Left cardiac atrium (tissue), 4 donors: Measurements from ENCODE around the gene ZBTB12. TPM values are rescaled to one million over a fixed set of nuclear protein-coding genes. Genes with fewer than 3 reads are reported as not detected.
"Not testable (repeated sequence)": the region's sequence is repeated elsewhere in the genome, so short reads cannot be mapped to it uniquely, and the experiment has no call there.

Experiments used
- ATAC-seq, 2 donors: fragments of 200-7000 bp; cut with Tn5 transposase; one replicate each; pipeline ENCODE4 v1.9.1; 2020; ENCODE audit warnings: mild to moderate bottlenecking in 2 of 2, moderate library complexity in 2 of 2
- DNase-seq: peaks from one replicate; pipeline ENCODE4 v3.0.0-alpha.2; 2020
- intact Hi-C, 2 donors: fragments of 100-400 bp; cut with DNase I; formaldehyde crosslinking; loops; one replicate each; pipeline versions ENCODE4 v1.14.1 to v1.15.1; 2022 to 2023
- long read RNA-seq: library from polyadenylated mRNA; unstranded; transcript quantifications from one replicate; pipeline ENCODE4 v2.0.0, GENCODE V29; 2021
- total RNA-seq, 2 donors: library from RNA; stranded (reverse); fragmentation: NEBNext Ultra II Directional; extraction: Animal tissue kit (Norgen Biotek cat#: 25700); gene quantifications; one replicate each; pipeline ENCODE4 v1.2.1, GENCODE V29; 2021
- donor health status: DM: no; HTN: yes; CAD: no.
- donor health status: DM: no; HTN: yes; CAD: no; lungs with severe emphysema.
- donor health status: DM: yes; HTN: yes; CAD: no.
- donor health status: Dilated cardiomyopathy.

Gene ZBTB12, protein sequence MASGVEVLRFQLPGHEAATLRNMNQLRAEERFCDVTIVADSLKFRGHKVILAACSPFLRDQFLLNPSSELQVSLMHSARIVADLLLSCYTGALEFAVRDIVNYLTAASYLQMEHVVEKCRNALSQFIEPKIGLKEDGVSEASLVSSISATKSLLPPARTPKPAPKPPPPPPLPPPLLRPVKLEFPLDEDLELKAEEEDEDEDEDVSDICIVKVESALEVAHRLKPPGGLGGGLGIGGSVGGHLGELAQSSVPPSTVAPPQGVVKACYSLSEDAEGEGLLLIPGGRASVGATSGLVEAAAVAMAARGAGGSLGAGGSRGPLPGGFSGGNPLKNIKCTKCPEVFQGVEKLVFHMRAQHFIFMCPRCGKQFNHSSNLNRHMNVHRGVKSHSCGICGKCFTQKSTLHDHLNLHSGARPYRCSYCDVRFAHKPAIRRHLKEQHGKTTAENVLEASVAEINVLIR
- 1 to 10 TPM; 2.5 to 4.6 TPM for total RNA-seq
- long read RNA-seq: 0 reads

DNA sequence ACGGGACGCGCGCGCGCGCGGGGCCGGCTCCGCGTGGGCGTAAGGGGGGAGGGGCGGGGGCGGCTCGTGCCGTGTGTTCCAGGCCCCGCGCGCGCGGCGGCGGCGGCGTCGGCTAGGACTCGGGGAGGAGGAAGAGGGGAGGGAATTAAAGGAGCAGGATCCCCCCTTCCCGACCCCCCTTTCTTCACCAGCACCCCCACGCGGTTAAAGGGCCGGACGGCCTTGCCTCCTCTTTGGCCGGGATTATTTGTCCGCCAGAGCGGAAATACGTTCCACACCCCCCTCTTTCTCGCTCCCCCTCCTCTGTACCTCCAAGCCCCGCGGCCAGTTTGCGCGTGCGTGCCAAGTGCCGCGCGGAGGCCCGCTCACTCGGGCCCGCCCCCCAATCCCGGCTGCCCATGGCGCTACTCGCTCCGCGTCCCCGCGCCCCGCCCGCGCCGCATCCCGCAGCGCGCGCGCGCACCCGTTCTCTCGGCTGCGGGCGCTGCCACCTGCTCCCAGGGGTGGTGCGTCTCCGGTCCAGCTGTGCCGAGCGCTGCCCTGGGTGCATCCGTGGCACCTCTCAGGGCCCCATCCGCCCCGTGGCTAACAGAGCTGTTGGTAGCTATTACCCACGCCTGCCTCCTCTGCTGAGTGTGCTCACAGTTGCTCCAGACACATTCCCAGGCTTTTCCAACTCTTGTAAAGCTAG is at the start of gene ZBTB12:
Gene ZBTB12, minus strand, starts transcription at position 134 of the 691 bp plus-strand sequence. CDS start 781 bp downstream, outside the sequence.
- DNase-seq: peak; percentile 91
- peak; percentile 82 to 83 for ATAC-seq
- intact Hi-C loops: no loop called here

DNA sequence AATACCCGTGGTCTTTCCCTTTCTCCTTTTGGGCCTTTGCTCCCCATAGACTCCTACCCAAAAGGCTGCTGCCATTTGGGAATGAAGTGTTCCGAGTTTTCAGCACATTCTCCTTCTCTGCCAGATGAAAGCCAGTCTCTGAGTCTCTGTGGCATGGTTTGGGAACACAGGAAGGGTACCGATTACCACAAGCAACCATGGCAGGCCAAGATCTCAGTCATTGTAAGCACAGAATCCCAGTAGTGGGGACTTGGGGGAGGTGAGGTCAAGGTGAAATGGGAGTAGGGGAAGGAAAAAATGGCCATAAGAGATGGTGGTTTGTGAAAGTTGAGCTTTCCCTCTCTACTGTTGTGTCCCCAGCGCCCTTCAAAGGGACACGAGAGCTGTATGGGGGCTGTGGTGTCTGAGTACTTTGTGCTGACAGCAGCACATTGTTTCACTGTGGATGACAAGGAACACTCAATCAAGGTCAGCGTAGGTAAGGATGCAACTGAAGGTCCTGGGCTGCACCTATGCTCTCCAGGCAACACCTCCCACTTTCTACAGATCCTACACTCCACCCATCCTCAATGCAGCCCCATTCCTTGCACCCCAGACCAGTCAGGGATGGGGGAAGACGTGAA is 48.2 kb upstream of the ZBTB12 start:
- no peak for DNase-seq
- intact Hi-C loops: loop anchor here (5.0 to 10.0 kb wide), 2 partner anchors 43 to 265 kb away; partner anchors contain the start of gene LY6G5C (in 1 of the 2)
- ATAC-seq: no peak

DNA sequence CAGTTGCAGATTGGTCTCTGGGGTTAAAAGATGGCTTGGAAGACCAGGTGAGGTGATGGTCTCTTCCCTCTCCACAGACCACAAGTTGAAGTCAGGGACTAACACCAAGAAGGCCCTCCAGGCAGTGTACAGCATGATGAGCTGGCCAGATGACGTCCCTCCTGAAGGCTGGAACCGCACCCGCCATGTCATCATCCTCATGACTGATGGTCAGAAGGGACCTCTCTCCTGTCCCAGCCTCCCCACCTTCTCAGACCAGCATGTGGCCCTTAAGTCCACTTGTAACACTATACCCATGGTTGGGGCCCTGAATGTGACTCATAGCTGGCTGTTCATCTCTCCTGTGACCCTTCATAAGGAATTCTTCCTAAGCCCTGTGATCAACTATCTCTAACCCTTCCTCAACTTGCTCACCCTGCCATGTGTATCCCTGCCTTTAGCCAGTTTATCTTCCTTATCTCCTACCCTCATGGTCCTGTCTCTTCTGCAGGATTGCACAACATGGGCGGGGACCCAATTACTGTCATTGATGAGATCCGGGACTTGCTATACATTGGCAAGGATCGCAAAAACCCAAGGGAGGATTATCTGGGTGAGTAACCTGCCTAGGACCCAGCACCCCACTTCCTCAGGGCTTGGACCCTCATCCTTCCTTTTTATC is 47.0 kb upstream of the ZBTB12 start:
- DNase-seq: no peak

DNA sequence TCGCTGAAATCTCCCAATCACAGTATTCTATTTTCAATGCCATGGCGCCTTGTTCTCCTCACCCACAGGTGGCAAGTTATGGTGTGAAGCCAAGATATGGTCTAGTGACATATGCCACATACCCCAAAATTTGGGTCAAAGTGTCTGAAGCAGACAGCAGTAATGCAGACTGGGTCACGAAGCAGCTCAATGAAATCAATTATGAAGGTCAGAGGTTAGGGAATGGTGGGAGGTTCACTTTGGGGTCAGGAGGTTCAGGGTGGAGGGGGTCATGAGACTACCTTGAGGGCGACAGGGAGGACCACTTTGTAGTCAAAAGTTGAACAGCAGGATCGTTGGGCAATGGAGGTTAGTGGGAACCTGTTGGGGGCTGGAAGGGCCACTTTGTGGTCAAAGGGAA is 46.4 kb upstream of the ZBTB12 start:
- ATAC-seq: no peak
- DNase-seq: no peak
- intact Hi-C loops: loop anchor here in 1 of 2 donors (5.0 kb wide), 1 partner anchor 41 kb away; no protein-coding TSS in a partner anchor

More for the DNA sequence above, 47.0 kb upstream of the ZBTB12 start:
- intact Hi-C loops: loop anchor here in 1 of 2 donors (5.0 kb wide), 1 partner anchor 42 kb away; no protein-coding TSS in a partner anchor
- no peak for ATAC-seq

- no peak for DNase-seq
- intact Hi-C loops: loop anchor here in 1 of 2 donors (5.0 kb wide), 1 partner anchor 41 kb away; no protein-coding TSS in a partner anchor
- ATAC-seq: no peak
These were observed 46.0 kb upstream of the ZBTB12 start for GRCh38 chr6:31947864-31948263.

DNA sequence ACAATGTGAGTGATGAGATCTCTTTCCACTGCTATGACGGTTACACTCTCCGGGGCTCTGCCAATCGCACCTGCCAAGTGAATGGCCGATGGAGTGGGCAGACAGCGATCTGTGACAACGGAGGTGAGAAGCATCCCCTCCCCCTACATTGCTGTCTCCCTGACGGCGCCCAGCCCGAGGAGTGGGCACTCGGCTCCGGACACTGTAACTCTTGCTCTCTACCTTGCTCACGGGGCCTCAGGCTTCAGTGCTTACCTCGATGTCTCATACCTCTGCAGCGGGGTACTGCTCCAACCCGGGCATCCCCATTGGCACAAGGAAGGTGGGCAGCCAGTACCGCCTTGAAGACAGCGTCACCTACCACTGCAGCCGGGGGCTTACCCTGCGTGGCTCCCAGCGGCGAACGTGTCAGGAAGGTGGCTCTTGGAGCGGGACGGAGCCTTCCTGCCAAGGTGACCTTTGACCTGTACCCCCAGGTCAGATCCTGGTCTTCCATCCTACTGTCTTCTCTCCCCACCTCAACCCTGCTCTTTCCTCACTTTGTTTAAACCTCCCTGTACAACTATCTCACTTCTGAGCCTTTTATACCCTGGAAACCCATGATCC is 45.3 kb upstream of the ZBTB12 start:
- no peak for DNase-seq
- ATAC-seq: no peak
- intact Hi-C loops: loop anchor here in 1 of 2 donors (5.0 kb wide), 1 partner anchor 40 kb away; no protein-coding TSS in a partner anchor

DNA sequence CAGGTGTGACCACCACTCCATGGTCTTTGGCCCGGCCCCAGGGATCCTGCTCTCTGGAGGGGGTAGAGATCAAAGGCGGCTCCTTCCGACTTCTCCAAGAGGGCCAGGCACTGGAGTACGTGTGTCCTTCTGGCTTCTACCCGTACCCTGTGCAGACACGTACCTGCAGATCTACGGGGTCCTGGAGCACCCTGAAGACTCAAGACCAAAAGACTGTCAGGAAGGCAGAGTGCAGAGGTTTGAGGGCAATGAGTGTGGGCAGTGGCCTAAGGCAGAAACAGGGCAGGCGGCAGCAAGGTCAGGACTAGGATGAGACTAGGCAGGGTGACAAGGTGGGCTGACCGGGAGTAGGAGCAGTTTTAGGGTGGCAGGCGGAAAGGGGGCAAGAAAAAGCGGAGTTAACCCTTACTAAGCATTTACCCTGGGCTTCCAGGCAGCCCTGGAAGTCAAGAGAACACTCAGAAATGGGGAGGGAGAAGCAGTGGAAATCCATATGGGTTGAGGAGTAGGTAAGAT is 44.5 kb upstream of the ZBTB12 start:
- intact Hi-C loops: loop anchor here in 1 of 2 donors (5.0 kb wide), 1 partner anchor 39 kb away; no protein-coding TSS in a partner anchor

DNA sequence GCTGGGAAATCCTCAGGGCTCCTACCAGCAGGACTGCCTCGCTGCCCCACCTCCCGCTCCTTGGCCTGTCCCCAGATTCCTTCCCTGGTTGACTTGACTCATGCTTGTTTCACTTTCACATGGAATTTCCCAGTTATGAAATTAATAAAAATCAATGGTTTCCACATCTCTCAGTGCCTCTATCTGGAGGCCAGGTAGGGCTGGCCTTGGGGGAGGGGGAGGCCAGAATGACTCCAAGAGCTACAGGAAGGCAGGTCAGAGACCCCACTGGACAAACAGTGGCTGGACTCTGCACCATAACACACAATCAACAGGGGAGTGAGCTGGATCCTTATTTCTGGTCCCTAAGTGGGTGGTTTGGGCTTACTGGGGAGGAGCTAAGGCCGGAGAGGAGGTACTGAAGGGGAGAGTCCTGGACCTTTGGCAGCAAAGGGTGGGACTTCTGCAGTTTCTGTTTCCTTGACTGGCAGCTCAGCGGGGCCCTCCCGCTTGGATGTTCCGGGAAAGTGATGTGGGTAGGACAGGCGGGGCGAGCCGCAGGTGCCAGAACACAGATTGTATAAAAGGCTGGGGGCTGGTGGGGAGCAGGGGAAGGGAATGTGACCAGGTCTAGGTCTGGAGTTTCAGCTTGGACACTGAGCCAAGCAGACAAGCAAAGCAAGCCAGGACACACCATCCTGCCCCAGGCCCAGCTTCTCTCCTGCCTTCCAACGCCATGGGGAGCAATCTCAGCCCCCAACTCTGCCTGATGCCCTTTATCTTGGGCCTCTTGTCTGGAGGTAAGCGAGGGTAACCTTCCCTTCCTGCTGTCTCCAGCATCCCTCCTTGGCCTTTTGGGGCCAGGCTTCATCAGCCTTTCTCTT is 43.9 kb upstream of the ZBTB12 start, which contains the start of gene CFB:
Gene CFB, plus strand, starts transcription at position 589 of the 863 bp plus-strand sequence. Its CDS starts 127 bp downstream, at position 716.
- intact Hi-C loops: loop anchor here in 1 of 2 donors (5.0 kb wide), 1 partner anchor 38 kb away; no protein-coding TSS in a partner anchor
- ATAC-seq: peak; percentile 84 to 89
- peak; percentile 84 for DNase-seq

More for the DNA sequence above, 44.5 kb upstream of the ZBTB12 start:
- ATAC-seq (peak in 1 of 2 donors; percentile 1), DNase-seq (no peak)

GRCh38 chr6:31945154-31945506 is 43.2 kb upstream of the ZBTB12 start:
- ATAC-seq (no peak), DNase-seq (no peak)
- intact Hi-C loops: loop anchor here in 1 of 2 donors (5.0 kb wide), 1 partner anchor 38 kb away; no protein-coding TSS in a partner anchor

DNA sequence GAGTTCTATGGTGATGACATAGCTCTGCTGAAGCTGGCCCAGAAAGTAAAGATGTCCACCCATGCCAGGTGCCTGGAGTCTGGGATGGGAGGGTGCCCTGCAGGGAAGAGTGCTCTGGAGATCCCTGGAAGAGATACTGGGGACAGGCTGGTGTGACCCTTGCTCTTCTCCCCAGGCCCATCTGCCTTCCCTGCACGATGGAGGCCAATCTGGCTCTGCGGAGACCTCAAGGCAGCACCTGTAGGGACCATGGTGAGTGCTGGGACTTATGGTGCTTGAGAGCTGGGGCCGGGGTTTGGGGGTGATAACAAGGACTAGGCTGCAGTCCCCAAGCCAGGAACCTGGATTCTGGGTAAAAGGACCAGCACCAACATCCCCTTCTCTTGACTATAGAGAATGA is 41.9 kb upstream of the ZBTB12 start:
- ATAC-seq: no peak
- intact Hi-C loops: no loop called here
- DNase-seq: no peak

DNA sequence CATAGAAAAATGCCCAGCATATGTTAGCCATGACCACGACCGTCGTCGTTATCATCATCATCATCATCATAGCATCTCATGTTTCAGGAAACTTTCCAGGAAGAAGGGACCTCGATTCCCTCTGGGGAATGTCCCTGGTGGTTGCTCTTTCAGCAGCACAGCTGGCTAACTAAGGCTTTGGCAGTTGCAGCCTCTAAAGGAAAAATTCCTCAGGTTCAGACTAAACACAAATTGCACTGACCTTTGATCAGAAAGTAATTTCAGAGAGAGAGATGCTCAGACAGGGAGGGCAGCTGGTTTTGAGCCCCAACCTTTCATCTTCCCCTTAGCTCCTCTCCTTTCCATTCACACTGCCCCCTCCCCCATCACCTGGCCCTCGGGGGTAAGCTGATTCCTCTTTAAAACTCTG is 38.4 kb upstream of the ZBTB12 start:
- intact Hi-C loops: no loop called here
- DNase-seq (no peak), ATAC-seq (no peak)

GRCh38 chr6:31935823-31936222 is 33.9 kb upstream of the ZBTB12 start:
- DNase-seq (no peak), ATAC-seq (no peak)
- intact Hi-C loops: no loop called here

- no peak for ATAC-seq
- intact Hi-C loops: no loop called here
- no peak for DNase-seq
These were observed 33.1 kb upstream of the ZBTB12 start for GRCh38 chr6:31935021-31935420.

DNA sequence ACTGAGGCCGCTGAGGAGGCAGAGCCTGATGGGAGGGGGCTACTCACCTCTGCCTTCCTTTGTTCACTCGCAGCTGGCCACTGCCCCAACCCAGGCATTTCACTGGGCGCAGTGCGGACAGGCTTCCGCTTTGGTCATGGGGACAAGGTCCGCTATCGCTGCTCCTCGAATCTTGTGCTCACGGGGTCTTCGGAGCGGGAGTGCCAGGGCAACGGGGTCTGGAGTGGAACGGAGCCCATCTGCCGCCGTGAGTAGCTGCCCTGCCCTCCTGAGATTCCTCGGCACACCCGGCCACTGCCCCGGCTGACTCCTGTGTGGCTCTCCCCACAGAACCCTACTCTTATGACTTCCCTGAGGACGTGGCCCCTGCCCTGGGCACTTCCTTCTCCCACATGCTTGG is 31.7 kb upstream of the ZBTB12 start:
- ATAC-seq (no peak), DNase-seq (no peak)
- intact Hi-C loops: no loop called here

DNA sequence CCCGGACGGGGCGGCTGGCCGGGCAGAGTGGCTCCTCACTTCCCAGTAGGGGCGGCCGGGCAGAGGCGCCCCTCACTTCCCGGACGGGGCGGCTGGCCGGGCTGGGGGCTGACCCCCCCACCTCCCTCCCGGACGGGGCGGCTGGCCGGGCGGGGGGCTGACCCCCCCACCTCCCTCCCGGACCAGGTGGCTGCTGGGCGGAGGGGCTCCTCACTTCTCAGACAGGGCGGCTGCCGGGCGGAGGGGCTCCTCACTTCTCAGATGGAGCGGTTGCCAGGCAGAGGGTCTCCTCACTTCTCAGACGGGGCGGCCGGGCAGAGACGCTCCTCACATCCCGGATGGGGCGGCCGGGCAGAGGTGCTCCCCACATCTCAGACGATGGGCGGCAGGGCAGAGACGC is 30.3 kb upstream of the ZBTB12 start:
- intact Hi-C loops, ATAC-seq, DNase-seq: not testable (repeated sequence)

DNA sequence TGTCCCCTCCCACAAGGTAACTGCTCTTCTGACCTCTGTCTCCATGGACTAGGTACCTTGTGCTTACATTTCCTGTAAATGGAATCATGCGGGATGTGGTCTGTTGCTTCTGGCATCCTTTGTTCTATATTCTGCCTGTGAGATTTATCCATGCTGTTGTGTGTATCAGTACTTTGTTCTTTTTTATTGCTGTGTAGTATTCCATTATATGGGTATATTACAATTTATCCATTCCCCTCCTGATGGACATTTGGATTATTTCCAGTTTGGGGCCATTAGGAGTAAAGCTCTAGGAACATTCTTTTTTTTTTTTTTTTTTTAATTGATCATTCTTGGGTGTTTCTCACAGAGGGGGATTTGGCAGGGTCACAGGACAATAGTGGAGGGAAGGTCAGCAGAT is 29.1 kb upstream of the ZBTB12 start:
- ATAC-seq (no peak), DNase-seq (no peak)
- intact Hi-C loops: no loop called here

DNA sequence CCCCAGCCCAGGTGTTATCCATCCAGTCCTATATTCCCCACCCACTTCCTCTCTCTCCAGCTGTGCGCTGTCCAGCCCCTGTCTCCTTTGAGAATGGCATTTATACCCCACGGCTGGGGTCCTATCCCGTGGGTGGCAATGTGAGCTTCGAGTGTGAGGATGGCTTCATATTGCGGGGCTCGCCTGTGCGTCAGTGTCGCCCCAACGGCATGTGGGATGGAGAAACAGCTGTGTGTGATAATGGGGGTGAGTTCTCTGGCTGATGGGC is 26.7 kb upstream of the ZBTB12 start:
- no peak for DNase-seq
- no peak for ATAC-seq
- intact Hi-C loops: no loop called here
